ENCODE measurements around the gene C1QL3.

C1QL3 gene

GRCh38 chr10:16547973-16548372, 26.3 kb upstream of the C1QL3 start:
- DNase-seq (ENCODE audit: low read depth): no peak
- no peak overlapping the region for H3K4me3 ChIP-seq (ENCODE audit: low read length)

GRCh38 chr10:16545116-16545736, 23.5 kb upstream of the C1QL3 start:
- TF ChIP-seq CTCF (IDR thresholded peaks at IDR 0.05; ENCODE audit: insufficient read depth, low read depth, low read length, missing control alignments): peak; percentile 73
- DNase-seq (ENCODE audit: low read depth): peak; percentile 47
- no peak overlapping the region for H3K4me3 ChIP-seq (ENCODE audit: low read length)

More at GRCh38 chr10:16547973-16548372, 26.3 kb upstream of the C1QL3 start:
- TF ChIP-seq CTCF (IDR thresholded peaks at IDR 0.05; ENCODE audit: insufficient read depth, low read depth, low read length, missing control alignments): no peak

DNA sequence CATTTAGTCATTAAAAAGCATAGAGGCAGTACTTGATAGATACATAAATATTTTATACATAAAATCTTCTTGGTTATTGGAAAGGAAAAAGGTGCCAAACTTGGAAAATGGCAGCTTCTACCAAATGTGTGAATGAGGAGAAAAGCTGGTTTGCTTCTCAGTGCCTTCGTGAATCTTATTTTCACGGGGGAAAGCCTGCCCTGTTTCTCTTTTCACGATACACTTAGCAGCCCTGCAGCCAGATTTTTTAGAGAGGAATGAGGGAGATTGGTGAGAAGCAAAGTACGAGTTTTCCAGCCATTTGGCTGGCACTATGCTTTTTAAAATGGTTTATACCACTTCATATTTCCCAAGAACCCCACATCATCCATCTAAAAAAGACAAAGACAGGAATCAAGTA, 22.9 kb upstream of the C1QL3 start:
- no peak overlapping the region for H3K4me3 ChIP-seq (ENCODE audit: low read length)
- no peak for DNase-seq (ENCODE audit: low read depth)
- TF ChIP-seq CTCF (IDR thresholded peaks at IDR 0.05; ENCODE audit: insufficient read depth, low read depth, low read length, missing control alignments): no peak

- no peak overlapping the region for H3K4me3 ChIP-seq (ENCODE audit: low read length)
- no peak for TF ChIP-seq CTCF (IDR thresholded peaks at IDR 0.05; ENCODE audit: insufficient read depth, low read depth, low read length, missing control alignments)
- DNase-seq (ENCODE audit: low read depth): no peak
These were observed 22.4 kb upstream of the C1QL3 start for GRCh38 chr10:16544099-16544498.

DNA sequence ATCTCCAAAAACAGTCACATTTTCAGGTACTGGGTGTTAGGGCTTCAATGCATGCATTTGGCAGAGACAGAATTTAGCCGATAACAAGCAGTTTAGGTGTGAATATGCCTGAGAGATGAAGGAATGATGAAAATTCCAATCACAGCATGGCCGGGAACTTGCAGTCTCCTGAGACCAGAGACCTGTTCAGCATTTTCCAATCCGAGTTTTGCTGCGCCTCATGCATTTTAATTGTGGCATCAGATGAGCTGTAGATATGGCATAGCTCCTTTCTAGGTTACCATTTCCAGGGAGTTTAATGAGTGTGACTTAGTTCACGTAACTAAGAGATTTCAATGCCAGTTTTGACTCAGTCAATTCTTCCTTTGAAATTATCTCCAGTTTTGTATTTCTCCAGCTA, 14.5 kb upstream of the C1QL3 start:
- TF ChIP-seq CTCF (IDR thresholded peaks at IDR 0.05; ENCODE audit: insufficient read depth, low read depth, low read length, missing control alignments): no peak
- DNase-seq (ENCODE audit: low read depth): no peak
- no peak overlapping the region for H3K4me3 ChIP-seq (ENCODE audit: low read length)

GRCh38 chr10:16529853-16530252, 8.2 kb upstream of the C1QL3 start:
- TF ChIP-seq CTCF (IDR thresholded peaks at IDR 0.05; ENCODE audit: insufficient read depth, low read depth, low read length, missing control alignments): no peak
- DNase-seq (ENCODE audit: low read depth): no peak
- H3K4me3 ChIP-seq (ENCODE audit: low read length): no peak overlapping the region

- no peak for DNase-seq (ENCODE audit: low read depth)
- no peak overlapping the region for H3K4me3 ChIP-seq (ENCODE audit: low read length)
- TF ChIP-seq CTCF (IDR thresholded peaks at IDR 0.05; ENCODE audit: insufficient read depth, low read depth, low read length, missing control alignments): no peak
These were observed 5.8 kb upstream of the C1QL3 start for GRCh38 chr10:16527452-16527851.

Data from epithelial cell of esophagus (primary cell).